Neural progenitor cell (in vitro differentiated cells): ENCODE results near the gene AUTS2.

ENCODE experiments used
- EZH2 ChIP-seq: fragments of 200-600 bp; sonication (generic); IDR thresholded peaks from 2 replicates; pipeline ENCODE4 v1.6.1; 2017; ENCODE audit warnings: antibody characterized with exemption, mild to moderate bottlenecking, moderate library complexity
- EZH2phosphoT487 ChIP-seq: fragments of 200-600 bp; sonication (generic); IDR thresholded peaks from 2 replicates; pipeline ENCODE4 v1.6.1; 2017; ENCODE audit warnings: antibody characterized with exemption
- TF ChIP-seq, protein P1 (sequence below): fragments of 200-600 bp; sonication (generic); IDR thresholded peaks from 2 replicates; pipeline ENCODE4 v1.5.1; 2017; ENCODE audit warnings: antibody characterized with exemption, mild to moderate bottlenecking

DNA sequence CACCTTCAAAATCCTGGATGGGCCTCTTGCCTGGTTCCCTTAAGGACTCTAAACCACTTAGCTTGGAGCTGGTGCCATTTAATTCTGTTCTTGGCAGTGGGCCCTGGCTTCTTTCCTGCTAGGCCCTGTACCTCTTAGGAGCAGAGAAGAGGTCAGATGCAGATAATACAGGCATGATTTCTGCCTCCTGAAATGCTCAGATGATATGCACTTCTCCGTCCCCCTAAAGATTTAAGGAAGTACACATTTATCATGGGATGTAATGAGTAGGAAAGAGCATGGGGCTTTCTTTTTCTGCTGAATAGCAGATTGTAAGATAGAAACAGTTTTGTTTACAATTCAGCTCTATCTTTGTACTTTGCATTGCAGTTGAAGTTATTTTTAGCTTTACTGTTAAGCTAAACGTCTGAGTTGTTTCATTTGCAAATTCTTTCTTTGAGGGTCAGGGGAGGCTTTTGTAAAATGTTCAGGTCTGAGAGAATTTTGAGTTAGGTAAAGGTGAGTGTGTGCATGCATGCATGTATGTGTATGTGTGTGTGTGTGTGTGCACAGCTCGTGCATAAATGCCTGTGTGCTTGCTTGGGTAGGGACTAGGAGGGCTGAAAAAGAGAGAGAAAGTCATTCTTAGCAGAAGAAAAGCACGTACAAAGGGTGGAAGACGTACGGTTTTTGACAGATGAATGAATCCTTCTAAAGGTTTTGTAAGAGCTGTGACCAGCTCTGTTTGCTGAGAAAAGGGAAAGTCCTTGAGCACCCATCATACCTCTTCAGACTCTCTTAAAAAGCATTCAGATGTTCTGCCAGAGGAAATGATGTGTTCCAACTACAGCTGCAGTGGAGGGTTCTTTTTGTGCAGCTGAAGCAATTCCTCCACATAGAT lies 364.2 kb downstream of the AUTS2 start:
- no peak for TF ChIP-seq EZH2phosphoT487
- TF ChIP-seq, protein P1, sequence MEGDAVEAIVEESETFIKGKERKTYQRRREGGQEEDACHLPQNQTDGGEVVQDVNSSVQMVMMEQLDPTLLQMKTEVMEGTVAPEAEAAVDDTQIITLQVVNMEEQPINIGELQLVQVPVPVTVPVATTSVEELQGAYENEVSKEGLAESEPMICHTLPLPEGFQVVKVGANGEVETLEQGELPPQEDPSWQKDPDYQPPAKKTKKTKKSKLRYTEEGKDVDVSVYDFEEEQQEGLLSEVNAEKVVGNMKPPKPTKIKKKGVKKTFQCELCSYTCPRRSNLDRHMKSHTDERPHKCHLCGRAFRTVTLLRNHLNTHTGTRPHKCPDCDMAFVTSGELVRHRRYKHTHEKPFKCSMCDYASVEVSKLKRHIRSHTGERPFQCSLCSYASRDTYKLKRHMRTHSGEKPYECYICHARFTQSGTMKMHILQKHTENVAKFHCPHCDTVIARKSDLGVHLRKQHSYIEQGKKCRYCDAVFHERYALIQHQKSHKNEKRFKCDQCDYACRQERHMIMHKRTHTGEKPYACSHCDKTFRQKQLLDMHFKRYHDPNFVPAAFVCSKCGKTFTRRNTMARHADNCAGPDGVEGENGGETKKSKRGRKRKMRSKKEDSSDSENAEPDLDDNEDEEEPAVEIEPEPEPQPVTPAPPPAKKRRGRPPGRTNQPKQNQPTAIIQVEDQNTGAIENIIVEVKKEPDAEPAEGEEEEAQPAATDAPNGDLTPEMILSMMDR: no peak
- no peak for TF ChIP-seq EZH2
